A673 (cell line): ENCODE results near the gene TEAD1.

Experiments used
- EZH2 ChIP-seq: fragments of 200-600 bp; sonication (generic); IDR thresholded peaks from 2 replicates; pipeline ENCODE4 v1.6.1; 2017; ENCODE audit warnings: borderline replicate concordance, low read depth, mild to moderate bottlenecking, mixed read lengths, antibody characterized with exemption, low read length; ENCODE audit not compliant: poor library complexity, severe bottlenecking
- TF ChIP-seq, protein P1 (sequence below): fragments of 300-800, 200-600 bp; sonication (generic); conservative IDR thresholded peaks from 2 replicates; pipeline ENCODE4 v1.5.1; 2017; ENCODE audit warnings: low read depth, mild to moderate bottlenecking, antibody characterized with exemption, low read length, moderate library complexity, mixed read lengths

DNA sequence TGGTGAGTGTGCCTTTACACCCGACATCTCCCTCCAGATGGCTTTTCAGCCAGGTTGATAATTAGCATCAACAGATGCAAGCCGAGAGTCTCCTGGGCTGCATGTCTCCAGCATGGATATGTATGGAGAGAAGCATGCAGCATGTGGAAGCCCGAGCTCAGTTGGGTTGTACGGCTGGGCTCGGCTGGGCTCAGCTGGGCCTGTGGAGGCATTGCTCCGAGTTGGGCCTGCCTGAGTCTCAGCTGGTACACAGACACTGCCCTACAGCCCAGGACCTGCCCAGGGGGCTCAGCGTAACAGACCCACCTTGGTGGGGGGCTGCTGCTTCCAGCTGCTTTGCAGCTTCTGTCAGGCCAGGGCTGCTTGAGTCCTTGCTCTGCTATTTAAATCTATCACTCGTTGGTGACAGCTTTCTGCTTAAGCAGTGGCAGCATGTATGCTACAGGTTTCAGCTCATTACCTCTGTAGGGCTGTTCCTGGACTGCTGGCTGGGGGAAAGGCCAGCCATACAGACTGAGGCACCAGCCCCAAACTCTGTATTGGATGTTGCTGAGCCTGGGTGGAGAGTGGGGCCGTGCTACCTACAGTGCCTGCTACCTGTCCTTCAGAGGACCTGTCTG, 115.5 kb downstream of the TEAD1 start:
- TF ChIP-seq, protein P1, sequence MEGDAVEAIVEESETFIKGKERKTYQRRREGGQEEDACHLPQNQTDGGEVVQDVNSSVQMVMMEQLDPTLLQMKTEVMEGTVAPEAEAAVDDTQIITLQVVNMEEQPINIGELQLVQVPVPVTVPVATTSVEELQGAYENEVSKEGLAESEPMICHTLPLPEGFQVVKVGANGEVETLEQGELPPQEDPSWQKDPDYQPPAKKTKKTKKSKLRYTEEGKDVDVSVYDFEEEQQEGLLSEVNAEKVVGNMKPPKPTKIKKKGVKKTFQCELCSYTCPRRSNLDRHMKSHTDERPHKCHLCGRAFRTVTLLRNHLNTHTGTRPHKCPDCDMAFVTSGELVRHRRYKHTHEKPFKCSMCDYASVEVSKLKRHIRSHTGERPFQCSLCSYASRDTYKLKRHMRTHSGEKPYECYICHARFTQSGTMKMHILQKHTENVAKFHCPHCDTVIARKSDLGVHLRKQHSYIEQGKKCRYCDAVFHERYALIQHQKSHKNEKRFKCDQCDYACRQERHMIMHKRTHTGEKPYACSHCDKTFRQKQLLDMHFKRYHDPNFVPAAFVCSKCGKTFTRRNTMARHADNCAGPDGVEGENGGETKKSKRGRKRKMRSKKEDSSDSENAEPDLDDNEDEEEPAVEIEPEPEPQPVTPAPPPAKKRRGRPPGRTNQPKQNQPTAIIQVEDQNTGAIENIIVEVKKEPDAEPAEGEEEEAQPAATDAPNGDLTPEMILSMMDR = no peak
- TF ChIP-seq EZH2 = no peak
